Fibroblast of skin of left biceps (primary cell): ENCODE measurements around the gene KANSL1.

Experiments used
- DNase-seq, 2 experiments: peaks; one replicate each; pipeline ENCODE4 v3.0.0-alpha.2; 2013; ENCODE audit warnings: low read depth in 2 of 2

Gene KANSL1

GRCh38 chr17:46169913-46170638, 23.2 kb downstream of the KANSL1 start:
- no peak for DNase-seq

- DNase-seq, result no peak
Measured at GRCh38 chr17:46167826-46168569, 25.2 kb downstream of the KANSL1 start.

DNA sequence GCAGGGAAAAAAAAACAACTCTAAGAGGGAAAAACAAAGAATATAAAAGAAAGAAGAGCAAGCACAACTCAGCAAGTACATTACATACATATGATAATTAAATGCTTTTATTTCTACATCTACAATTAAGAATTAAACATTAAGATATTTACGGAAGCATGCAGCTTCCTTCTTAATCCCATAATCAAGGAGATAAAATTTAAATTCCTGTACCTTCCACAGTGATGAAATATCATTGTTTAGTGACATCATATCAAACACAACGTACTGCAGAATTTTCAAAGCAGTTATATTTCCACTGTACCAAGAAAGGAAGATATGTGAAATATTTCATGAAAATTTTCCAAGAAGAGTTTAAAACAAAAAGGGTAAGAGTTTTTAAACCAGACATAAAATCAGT, 26.0 kb downstream of the KANSL1 start:
- no peak for DNase-seq

DNA sequence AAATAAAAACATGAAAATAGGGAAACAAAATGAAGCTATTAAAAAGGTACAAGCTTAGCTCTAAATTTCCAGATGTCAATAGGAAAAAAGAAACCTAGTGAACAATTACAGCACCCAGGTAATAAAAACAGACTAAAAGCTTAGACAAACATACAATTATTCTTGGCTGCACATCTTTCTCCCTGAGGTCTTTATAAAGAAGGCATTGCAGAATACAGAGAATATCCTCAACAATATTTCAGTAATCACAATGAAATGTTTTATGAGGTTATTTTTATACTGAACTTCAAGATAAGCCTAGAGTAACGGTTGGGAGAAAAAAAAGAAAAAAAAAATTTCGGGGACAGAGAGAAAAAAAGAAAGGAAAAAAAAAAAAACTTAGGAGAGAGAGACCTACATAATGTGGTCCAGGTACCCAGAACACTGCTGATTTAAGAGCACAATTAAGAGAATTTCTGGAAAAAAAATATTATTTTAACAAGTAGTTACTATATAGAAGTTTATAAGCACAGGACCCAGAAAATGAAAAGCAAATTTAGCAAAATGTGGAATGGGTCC, 26.5 kb downstream of the KANSL1 start:
- no peak for DNase-seq

GRCh38 chr17:46163929-46164594, 29.2 kb downstream of the KANSL1 start:
- DNase-seq, result no peak

GRCh38 chr17:46163316-46163715, 29.9 kb downstream of the KANSL1 start:
- no peak for DNase-seq

GRCh38 chr17:46162866-46163265, 30.4 kb downstream of the KANSL1 start:
- no peak for DNase-seq

DNA sequence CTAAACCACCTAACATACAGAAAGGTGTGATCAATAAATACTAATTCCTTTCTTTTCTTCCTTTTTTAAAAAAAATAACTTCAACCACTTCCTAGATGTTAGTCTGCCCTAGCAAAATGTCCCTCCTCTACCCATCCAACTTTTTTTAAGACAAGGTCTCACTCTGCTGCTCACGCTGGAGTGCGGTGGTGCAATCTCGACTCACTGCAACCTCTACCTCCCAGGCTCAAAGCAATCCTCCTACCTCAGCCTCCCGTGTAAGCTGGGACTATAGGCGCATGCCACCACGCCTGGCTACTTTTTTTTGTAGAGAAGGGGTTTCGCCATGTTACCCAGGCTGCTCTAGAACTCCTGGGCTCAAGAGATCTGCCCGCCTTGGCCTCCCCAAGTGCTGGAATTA, 33.1 kb downstream of the KANSL1 start:
- no peak for DNase-seq

- no peak for DNase-seq
Measured at GRCh38 chr17:46159686-46160085, 33.5 kb downstream of the KANSL1 start.

- no peak for DNase-seq
Measured at GRCh38 chr17:46158323-46159296, 34.6 kb downstream of the KANSL1 start.

- DNase-seq, result no peak
Measured at GRCh38 chr17:46157443-46158062, 35.7 kb downstream of the KANSL1 start.

- no peak for DNase-seq
Measured at GRCh38 chr17:46154151-46154816, 38.9 kb downstream of the KANSL1 start.

DNA sequence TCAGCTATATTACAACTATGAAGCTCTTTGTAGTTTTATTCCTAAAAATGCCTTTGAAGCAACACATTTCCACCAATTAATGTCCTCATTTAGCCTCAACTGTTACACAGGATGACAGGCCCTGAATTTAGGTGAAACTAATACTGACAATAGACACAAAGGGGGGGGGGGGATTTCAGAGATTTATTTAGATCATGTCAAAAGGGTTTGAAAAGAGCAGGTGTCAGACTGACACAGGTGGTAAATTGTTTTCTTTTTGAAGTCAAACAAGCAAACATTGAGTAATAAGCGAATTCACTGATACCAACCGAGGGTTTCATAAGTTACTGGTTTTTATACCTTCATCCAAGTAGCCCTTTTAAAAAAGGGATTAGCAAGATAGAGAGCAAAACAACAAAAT, 40.8 kb downstream of the KANSL1 start:
- no peak for DNase-seq

DNA sequence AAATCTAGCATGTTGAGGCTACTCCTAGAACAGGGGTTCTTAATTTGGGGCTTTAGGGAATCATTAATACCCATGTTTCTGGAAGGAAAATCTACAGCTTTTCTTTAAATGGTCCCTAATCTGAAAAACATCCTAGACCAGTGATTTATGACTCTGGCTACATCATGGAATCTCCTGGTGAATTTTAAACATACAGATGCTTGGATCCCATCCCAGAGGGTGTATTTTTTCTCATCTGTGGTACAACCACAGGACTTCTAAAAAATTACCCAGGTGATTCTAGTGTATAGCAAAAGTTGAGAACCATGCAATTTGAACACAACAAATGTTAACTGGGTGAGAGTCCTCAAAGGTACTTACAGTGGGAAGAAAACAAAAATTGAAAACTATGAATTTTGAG, 41.5 kb downstream of the KANSL1 start:
- peak in 1 of 2 experiments; percentile 46 for DNase-seq

- DNase-seq, result no peak
Measured at GRCh38 chr17:46150216-46150963, 42.8 kb downstream of the KANSL1 start.

- no peak for DNase-seq
Measured at GRCh38 chr17:46148247-46148646, 45.0 kb downstream of the KANSL1 start.

DNA sequence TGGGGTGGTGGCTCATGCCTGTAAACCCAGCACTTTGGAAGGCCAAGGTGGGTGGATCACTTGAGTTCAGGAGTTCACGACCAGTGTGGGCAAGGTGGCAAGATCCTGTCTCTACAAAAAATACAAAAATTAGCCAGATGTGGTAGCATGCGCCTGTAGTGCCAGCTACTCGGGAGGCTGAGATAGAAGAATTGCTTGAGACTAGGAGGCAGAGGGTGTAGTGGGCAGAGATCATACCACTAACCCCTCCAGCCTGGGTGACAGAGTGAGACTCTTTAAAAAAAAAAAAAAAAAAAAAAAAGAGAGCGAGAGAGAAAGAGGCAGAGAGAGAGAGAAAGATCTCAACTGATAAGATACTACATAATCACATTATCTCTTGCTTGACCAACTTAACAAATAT, 45.9 kb downstream of the KANSL1 start:
- no peak for DNase-seq

DNA sequence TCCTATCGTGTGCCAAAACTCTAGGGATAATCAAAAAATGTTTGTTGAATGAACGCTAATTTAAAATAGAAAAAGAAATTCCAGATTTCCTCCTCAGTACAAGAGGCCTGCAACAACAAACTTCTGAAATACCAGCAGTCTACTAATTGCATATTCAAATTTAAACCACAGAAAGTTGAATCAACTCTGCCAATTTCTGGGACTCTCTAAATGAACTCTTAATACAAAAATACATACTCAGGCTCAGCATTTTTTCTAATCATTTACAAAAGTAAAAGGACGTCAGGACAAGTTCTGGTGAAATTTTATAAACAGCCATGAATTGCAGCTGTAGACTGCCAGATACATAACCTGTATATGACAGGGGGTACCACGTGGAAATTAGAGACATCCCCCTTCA, 49.0 kb downstream of the KANSL1 start:
- DNase-seq, result no peak

- DNase-seq, result no peak
Measured at GRCh38 chr17:46143827-46144236, 49.4 kb downstream of the KANSL1 start.

DNA sequence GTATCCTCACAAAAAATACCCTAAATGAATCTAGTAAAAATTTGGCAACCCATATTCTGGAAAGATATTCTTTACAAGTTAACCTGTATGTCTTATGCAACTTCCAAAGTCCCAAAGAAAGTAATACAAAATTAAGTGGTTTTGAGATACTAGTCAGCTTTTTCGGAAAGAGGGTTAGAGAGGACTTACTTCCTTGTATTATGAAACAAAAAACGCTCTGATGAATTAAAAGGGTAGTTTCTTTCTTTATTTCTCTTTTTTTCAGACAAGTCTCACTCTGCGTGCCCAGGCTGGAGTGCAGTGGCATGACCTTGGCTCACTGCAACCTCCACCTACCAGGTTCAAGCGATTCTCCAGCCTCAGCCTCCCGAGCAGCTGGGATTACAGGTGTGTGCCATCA, 51.6 kb downstream of the KANSL1 start:
- no peak for DNase-seq
